ENCODE measurements around the gene ADIPOR2.

GRCh38 chr12:1691123-1692007, 495 bp downstream of the ADIPOR2 start:
- TF ChIP-seq EZH2 (IDR thresholded peaks at IDR 0.05; ENCODE audit: borderline replicate concordance, low read depth, low read length, poor library complexity, severe bottlenecking) (no peak), CTCF (conservative IDR thresholded peaks at IDR 0.05; ENCODE audit: low read depth, low read length) (no peak)

Data from A673 (cell line).